K562 (cell line): Measurements from ENCODE around the gene FAM167B. TPM values are rescaled to one million over a fixed set of nuclear protein-coding genes. Genes with fewer than 3 reads are reported as not detected.

Source experiments
- BDP1 ChIP-seq: IDR thresholded peaks from 3 replicates; pipeline ENCODE4 v1.6.1; 2011; ENCODE audit not compliant: insufficient read length, insufficient read depth
- E2F3 ChIP-seq: fragments of 250-450 bp; sonication (Bioruptor Pico); IDR thresholded peaks from 2 replicates; pipeline ENCODE4 v1.4.0; 2020; ENCODE audit warnings: mild to moderate bottlenecking
- E4F1 ChIP-seq: fragments of 250-450 bp; sonication (Bioruptor Pico); IDR thresholded peaks from 2 replicates; pipeline ENCODE4 v1.5.0; 2021; ENCODE audit warnings: mild to moderate bottlenecking, borderline replicate concordance
- ETV1 ChIP-seq: fragments of 450-650 bp; conservative IDR thresholded peaks from 2 replicates; pipeline ENCODE4 v1.6.1; 2016; ENCODE audit warnings: missing genetic modification characterization, control low read depth, low read depth, missing compliant biosample characterization
- EWSR1 ChIP-seq: fragments of 450-650 bp; IDR thresholded peaks from 2 replicates; pipeline ENCODE4 v1.6.1; 2018; ENCODE audit warnings: borderline replicate concordance, mild to moderate bottlenecking, low read depth, moderate library complexity; ENCODE audit not compliant: partially characterized antibody
- FOXK1 ChIP-seq: sonication (generic); formaldehyde crosslinking; IDR thresholded peaks from 2 replicates; pipeline ENCODE4 v1.8.0; 2022; ENCODE audit warnings: missing genetic modification reagents, mild to moderate bottlenecking, borderline replicate concordance
- HEY1 ChIP-seq: fragments of 250-450 bp; sonication (Bioruptor Pico); IDR thresholded peaks from 2 replicates; pipeline ENCODE4 v1.5.0; 2020; ENCODE audit warnings: mild to moderate bottlenecking, moderate library complexity, borderline replicate concordance
- KAT8 ChIP-seq: fragments of 450-650 bp; IDR thresholded peaks from 2 replicates; pipeline ENCODE4 v1.6.1; 2016; ENCODE audit warnings: low read depth, mild to moderate bottlenecking
- MAFF ChIP-seq: IDR thresholded peaks from 2 replicates; pipeline ENCODE4 v1.6.1; 2012; ENCODE audit warnings: low read length, improper control_type of control experiment
- MLLT1 ChIP-seq, 2 experiments: fragments of 450-650 bp; IDR thresholded peaks; 2 replicates each; pipeline ENCODE4 v1.6.1; 2016
- NKRF ChIP-seq: fragments of 450-650 bp; IDR thresholded peaks from 2 replicates; pipeline ENCODE4 v1.6.1; 2016; ENCODE audit warnings: borderline replicate concordance
- RCOR1 ChIP-seq, 2 experiments: IDR thresholded peaks; 2 replicates each; pipeline ENCODE4 v1.6.1; 2012; ENCODE audit warnings: low read depth in 2 of 2, low read length in 2 of 2, borderline replicate concordance in 1 of 2, improper control_type of control experiment in 1 of 2
- SLC30A9 ChIP-seq: fragments of 250-450 bp; sonication (Bioruptor Pico); IDR thresholded peaks from 2 replicates; pipeline ENCODE4 v1.8.0; 2022; ENCODE audit warnings: mild to moderate bottlenecking, moderate library complexity
- SMARCC2 ChIP-seq: fragments of 450-650 bp; IDR thresholded peaks from 2 replicates; pipeline ENCODE4 v1.6.1; 2017; ENCODE audit warnings: antibody characterized with exemption, moderate library complexity, mild to moderate bottlenecking, low read depth
- TEAD2 ChIP-seq: fragments of 450-650 bp; IDR thresholded peaks from 2 replicates; pipeline ENCODE4 v1.6.1; 2016; ENCODE audit warnings: missing genetic modification characterization, control low read depth, missing compliant biosample characterization
- YY1 ChIP-seq, 3 experiments: IDR thresholded peaks; 2 replicates each; pipeline ENCODE4 v1.6.1; 2011; ENCODE audit warnings: low read length in 2 of 3, mild to moderate bottlenecking in 2 of 3, moderate library complexity in 2 of 3, borderline replicate concordance in 1 of 3, control low read depth in 1 of 3, low read depth in 1 of 3; ENCODE audit not compliant: insufficient read depth in 3 of 3, insufficient replicate concordance in 2 of 3, control insufficient read depth in 1 of 3, insufficient read length in 1 of 3; ENCODE audit errors: extremely low read depth in 1 of 3
- ZNF263 ChIP-seq: sonication (generic); formaldehyde crosslinking; IDR thresholded peaks from 2 replicates; pipeline ENCODE4 v1.8.0; 2022; ENCODE audit warnings: mild to moderate bottlenecking, missing genetic modification reagents, borderline replicate concordance
- ZNF311 ChIP-seq: fragments of 250-450 bp; sonication (Bioruptor Pico); IDR thresholded peaks from 2 replicates; pipeline ENCODE4 v1.4.0; 2020; ENCODE audit warnings: mild to moderate bottlenecking, moderate library complexity
- ZNF347 ChIP-seq: fragments of 450-650 bp; formaldehyde crosslinking; IDR thresholded peaks from 2 replicates; pipeline ENCODE4 v1.4.0; 2020; ENCODE audit warnings: low read depth, mild to moderate bottlenecking, moderate library complexity
- ZNF785 ChIP-seq: fragments of 250-450 bp; sonication (Bioruptor Pico); IDR thresholded peaks from 2 replicates; pipeline ENCODE4 v1.4.0; 2020; ENCODE audit warnings: mild to moderate bottlenecking
- ZNF830 ChIP-seq: fragments of 250-450 bp; sonication (Bioruptor Pico); IDR thresholded peaks from 2 replicates; pipeline ENCODE4 v1.5.0; 2021; ENCODE audit warnings: mild to moderate bottlenecking
- polyA plus RNA-seq, 8 experiments: library from polyadenylated mRNA; depleted of rRNA in 4 of 8; stranded (reverse) in 5 of 8; unstranded in 3 of 8; fragments of >200 nt; fragmentation: Nextera tagmentation in 2 of 8; fragmentation: Illumina TruSeq in 1 of 8; extraction: Ambion mirVana in 2 of 8; extraction: Trizol in 1 of 8; gene quantifications; 2 replicates each; pipeline versions ENCODE4 v1.2.1 to v1.2.3, GENCODE V29; 2011 to 2014; ENCODE audit warnings: inconsistent platforms in 1 of 8, missing spikeins in 1 of 8
- total RNA-seq, 7 experiments: library from RNA; depleted of rRNA in 6 of 7; stranded (reverse); fragments of >200 nt in 6 of 7; fragmentation: Illumina TruSeq in 2 of 7; extraction: Trizol in 2 of 7; gene quantifications; 2 replicates each; pipeline versions ENCODE4 v1.2.1 to v1.2.3, GENCODE V29; 2011 to 2021; ENCODE audit warnings: low replicate concordance in 1 of 7

FAM167B gene
- total and polyA plus RNA-seq, 9 of the 15 experiments (the other 6 are each of a cell fraction or from before 2014, with no cell fraction given) = not detected

GRCh38 chr1:32242341-32242851, 4.6 kb upstream of the FAM167B start (continued):
- no peak for TF ChIP-seq YY1 (IDR thresholded peaks at IDR 0.05; ENCODE audit: borderline replicate concordance in 1 of 3, control insufficient read depth in 1 of 3, extremely low read depth in 1 of 3, insufficient read depth in 3 of 3, insufficient read length in 1 of 3, insufficient replicate concordance in 2 of 3, low read depth in 1 of 3, low read length in 2 of 3)
- TF ChIP-seq RCOR1 (IDR thresholded peaks at IDR 0.05; ENCODE audit: borderline replicate concordance in 1 of 2, low read depth in 2 of 2, low read length in 2 of 2) = no peak
- TF ChIP-seq ETV1 (tag) = 0 out of 2 replicates have a peak, but pooled peaks have one; percentile 20
- no peak for TF ChIP-seq SMARCC2
- TF ChIP-seq ZNF785 = no peak
- TF ChIP-seq EWSR1 = no peak
- TF ChIP-seq ZNF830 (CRISPR knock-in tag) = no peak
- no peak for TF ChIP-seq HEY1 (CRISPR knock-in tag)
- no peak for TF ChIP-seq SLC30A9 (CRISPR knock-in tag)
- no peak for TF ChIP-seq E2F3 (CRISPR knock-in tag)
- no peak for TF ChIP-seq E4F1
- TF ChIP-seq MLLT1 (IDR thresholded peaks at IDR 0.05) = 0 out of 4 replicates have a peak, but pooled peaks of 1 of the 2 experiments have one; percentile 21
- TF ChIP-seq FOXK1 (CRISPR knock-in tag) = no peak
- no peak for TF ChIP-seq ZNF311
- TF ChIP-seq ZNF347 (CRISPR knock-in tag) = no peak
- TF ChIP-seq TEAD2 (tag) = no peak
- TF ChIP-seq ZNF263 (CRISPR knock-in tag) = no peak
- TF ChIP-seq MAFF = no peak
- TF ChIP-seq NKRF = 0 out of 2 replicates have a peak, but pooled peaks have one; percentile 37
- no peak for TF ChIP-seq BDP1
- no peak for TF ChIP-seq KAT8
